ENCODE data around the gene TLX2. TPM values are rescaled to one million over a fixed set of nuclear protein-coding genes. Genes with fewer than 3 reads are reported as not detected.

Gene TLX2
- total RNA-seq, 1 experiment from 2014 or later: not detected

DNA sequence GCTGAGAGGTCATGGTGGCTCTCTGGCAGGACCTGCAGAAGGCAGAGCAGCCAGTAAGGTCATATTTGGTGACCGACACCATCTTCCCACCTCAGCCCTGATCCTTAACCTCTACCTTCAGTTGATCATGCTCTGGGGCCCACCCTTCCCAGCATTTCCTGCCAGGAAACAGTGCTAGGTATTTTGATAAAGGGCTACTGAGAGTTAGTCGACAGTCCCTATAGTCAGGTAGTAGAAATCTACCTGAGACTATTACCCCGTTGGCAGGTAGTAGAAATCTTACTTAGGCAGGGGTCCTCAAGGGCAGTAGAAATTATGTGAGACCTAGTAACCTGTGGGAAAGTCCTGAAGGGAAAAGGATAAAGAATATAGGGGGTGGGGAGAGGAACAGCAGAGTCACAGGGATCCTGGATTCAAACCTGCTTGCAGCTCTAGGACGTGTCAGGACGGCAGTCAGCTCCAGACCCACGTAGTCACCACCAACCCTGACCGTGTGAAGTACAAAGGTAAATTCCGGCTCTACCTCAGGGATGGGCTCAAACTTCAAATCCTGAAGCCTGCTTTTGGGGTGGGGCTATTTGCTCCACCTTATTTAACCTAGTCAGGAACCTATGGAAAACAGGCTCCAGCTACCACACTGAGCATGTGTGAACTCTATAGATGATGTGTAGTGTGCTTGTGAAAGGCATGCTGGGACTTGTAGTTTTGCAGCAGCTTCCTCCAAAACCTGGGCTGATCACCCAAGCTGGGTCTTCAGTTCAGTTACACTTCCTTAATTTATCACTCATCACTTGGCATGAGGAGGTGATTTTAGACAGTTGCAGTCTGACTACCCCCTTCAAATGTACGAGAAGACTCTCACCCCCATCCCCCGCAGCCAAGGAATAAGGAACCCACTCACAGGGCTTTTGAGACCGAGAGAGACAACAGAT lies 11.7 kb downstream of the TLX2 start, which contains the start of gene DQX1:
DQX1 (minus strand) TSS at position 515 of the 932 bp plus-strand sequence; CDS start at position 13, 502 bp downstream.
- no peak within 1 kb of the TSS for H3K27ac ChIP-seq (ENCODE audit: low read length)
- ATAC-seq: no peak

DNA sequence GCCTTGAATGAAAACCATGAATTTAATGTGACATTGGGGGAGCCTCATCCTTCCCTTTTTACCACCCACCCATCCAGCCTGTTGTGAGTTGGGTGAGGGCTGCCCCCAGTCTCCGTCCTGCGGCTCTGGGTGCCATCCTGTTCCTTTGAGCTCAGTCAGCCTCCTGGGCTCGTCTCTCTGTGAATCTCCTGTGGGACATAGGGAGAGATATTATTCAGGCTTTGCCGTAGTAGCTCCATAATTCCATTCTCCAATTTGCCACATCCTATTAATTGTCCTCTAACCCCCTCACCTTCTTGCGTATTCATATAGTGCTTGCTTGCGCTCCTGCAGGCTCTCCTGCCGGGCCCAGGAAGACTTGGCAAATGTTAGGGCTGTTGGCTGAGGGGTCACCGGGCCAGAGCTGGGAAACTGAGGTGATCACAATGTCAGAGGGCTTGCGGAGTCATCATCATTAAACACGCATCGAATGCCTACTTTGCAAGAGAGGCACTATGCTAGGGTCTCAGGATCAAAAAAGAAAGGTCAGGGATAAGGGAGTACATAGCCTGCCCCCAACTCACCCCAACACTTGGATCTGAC lies 12.5 kb downstream of the TLX2 start:
- Histone ChIP-seq H3K27me3 (ENCODE audit: control insufficient read depth, insufficient read depth, low read length) (no peaks in the 10 kb centered on the region), H3K9me3 (ENCODE audit: control insufficient read depth, insufficient read depth, low read depth, low read length) (no peaks in the 10 kb centered on the region), H3K36me3 (ENCODE audit: control insufficient read depth, insufficient read depth, low read length) (peaks cover 3% of the 10 kb centered on the region), H3K4me1 (ENCODE audit: control insufficient read depth, insufficient read depth, low read length) (peaks cover 6% of the 10 kb centered on the region), H3K4me3 (ENCODE audit: low read depth in 2 of 2, low read length in 2 of 2) (no peak overlapping the region), H3K27ac (ENCODE audit: low read length) (no peak overlapping the region)
- intact Hi-C loops (cut with micrococcal nuclease; ENCODE audit: unreplicated experiment) (no loop called here), in situ Hi-C loops (cut with HindIII; ENCODE audit: low pct_unique_long_range_greater_than_20kb, low sequenced_read_pairs) (no loop called here)
- no peak for TF ChIP-seq POLR2AphosphoS5 (IDR thresholded peaks at IDR 0.05; ENCODE audit: low read depth, low read length)
- no peak for TF ChIP-seq TCF7L2 (IDR thresholded peaks at IDR 0.05; ENCODE audit: low read depth, low read length)
- TF ChIP-seq, protein P1, sequence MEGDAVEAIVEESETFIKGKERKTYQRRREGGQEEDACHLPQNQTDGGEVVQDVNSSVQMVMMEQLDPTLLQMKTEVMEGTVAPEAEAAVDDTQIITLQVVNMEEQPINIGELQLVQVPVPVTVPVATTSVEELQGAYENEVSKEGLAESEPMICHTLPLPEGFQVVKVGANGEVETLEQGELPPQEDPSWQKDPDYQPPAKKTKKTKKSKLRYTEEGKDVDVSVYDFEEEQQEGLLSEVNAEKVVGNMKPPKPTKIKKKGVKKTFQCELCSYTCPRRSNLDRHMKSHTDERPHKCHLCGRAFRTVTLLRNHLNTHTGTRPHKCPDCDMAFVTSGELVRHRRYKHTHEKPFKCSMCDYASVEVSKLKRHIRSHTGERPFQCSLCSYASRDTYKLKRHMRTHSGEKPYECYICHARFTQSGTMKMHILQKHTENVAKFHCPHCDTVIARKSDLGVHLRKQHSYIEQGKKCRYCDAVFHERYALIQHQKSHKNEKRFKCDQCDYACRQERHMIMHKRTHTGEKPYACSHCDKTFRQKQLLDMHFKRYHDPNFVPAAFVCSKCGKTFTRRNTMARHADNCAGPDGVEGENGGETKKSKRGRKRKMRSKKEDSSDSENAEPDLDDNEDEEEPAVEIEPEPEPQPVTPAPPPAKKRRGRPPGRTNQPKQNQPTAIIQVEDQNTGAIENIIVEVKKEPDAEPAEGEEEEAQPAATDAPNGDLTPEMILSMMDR (IDR thresholded peaks at IDR 0.05): no peak
- TF ChIP-seq, protein P2, sequence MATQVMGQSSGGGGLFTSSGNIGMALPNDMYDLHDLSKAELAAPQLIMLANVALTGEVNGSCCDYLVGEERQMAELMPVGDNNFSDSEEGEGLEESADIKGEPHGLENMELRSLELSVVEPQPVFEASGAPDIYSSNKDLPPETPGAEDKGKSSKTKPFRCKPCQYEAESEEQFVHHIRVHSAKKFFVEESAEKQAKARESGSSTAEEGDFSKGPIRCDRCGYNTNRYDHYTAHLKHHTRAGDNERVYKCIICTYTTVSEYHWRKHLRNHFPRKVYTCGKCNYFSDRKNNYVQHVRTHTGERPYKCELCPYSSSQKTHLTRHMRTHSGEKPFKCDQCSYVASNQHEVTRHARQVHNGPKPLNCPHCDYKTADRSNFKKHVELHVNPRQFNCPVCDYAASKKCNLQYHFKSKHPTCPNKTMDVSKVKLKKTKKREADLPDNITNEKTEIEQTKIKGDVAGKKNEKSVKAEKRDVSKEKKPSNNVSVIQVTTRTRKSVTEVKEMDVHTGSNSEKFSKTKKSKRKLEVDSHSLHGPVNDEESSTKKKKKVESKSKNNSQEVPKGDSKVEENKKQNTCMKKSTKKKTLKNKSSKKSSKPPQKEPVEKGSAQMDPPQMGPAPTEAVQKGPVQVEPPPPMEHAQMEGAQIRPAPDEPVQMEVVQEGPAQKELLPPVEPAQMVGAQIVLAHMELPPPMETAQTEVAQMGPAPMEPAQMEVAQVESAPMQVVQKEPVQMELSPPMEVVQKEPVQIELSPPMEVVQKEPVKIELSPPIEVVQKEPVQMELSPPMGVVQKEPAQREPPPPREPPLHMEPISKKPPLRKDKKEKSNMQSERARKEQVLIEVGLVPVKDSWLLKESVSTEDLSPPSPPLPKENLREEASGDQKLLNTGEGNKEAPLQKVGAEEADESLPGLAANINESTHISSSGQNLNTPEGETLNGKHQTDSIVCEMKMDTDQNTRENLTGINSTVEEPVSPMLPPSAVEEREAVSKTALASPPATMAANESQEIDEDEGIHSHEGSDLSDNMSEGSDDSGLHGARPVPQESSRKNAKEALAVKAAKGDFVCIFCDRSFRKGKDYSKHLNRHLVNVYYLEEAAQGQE (IDR thresholded peaks at IDR 0.05; ENCODE audit: insufficient read depth in 1 of 2, low read depth in 2 of 2, low read length in 1 of 2): no peak
- TF ChIP-seq SIN3A (IDR thresholded peaks at IDR 0.05; ENCODE audit: borderline replicate concordance, insufficient read depth, low read depth, low read length): no peak
- POLR2A ChIA-PET: no interaction called here
- CTCF ChIA-PET: no interaction called here
- no TSS peak for BruUV-seq (replicated peaks)
- ATAC-seq (no peak), DNase-seq (ENCODE audit: low read depth, low spot score) (no peak)

More for the DNA sequence above, 11.7 kb downstream of the TLX2 start, which contains the start of gene DQX1:
- Histone ChIP-seq H3K27me3 (ENCODE audit: control insufficient read depth, insufficient read depth, low read length) (no peaks in the 10 kb centered on the region), H3K9me3 (ENCODE audit: control insufficient read depth, insufficient read depth, low read depth, low read length) (no peaks in the 10 kb centered on the region), H3K4me3 (ENCODE audit: low read depth in 2 of 2, low read length in 2 of 2) (no peak within 1 kb of the TSS), H3K36me3 (ENCODE audit: control insufficient read depth, insufficient read depth, low read length) (peaks cover 3% of the 10 kb centered on the region), H3K4me1 (ENCODE audit: control insufficient read depth, insufficient read depth, low read length) (peaks cover 6% of the 10 kb centered on the region)
- intact Hi-C loops (cut with micrococcal nuclease; ENCODE audit: unreplicated experiment): no loop called here
- in situ Hi-C loops (cut with HindIII; ENCODE audit: low pct_unique_long_range_greater_than_20kb, low sequenced_read_pairs): no loop called here
- BruUV-seq (replicated peaks): no TSS peak
- DNase-seq (ENCODE audit: low read depth, low spot score): no peak
- CTCF ChIA-PET: no interaction called here
- POLR2A ChIA-PET: no interaction called here
- TF ChIP-seq POLR2AphosphoS5 (IDR thresholded peaks at IDR 0.05; ENCODE audit: low read depth, low read length) (peak; percentile 48), TCF7L2 (IDR thresholded peaks at IDR 0.05; ENCODE audit: low read depth, low read length) (no peak)

All from Panc1 (cell line).